Natural killer cell (primary cell): ENCODE data around the gene RPL3. TPM values are rescaled to one million over a fixed set of nuclear protein-coding genes. Genes with fewer than 3 reads are reported as not detected.
A peak's percentile ranks its signal among the peaks of the same experiment; 100 is the strongest.

Source experiments
- ATAC-seq, 3 donors: fragments of 150-1000 bp in 2 of 3; fragments of 200-7000 bp in 1 of 3; cut with Tn5 transposase; 1 replicate in 1 of 3; 2 replicates in 2 of 3; pipeline ENCODE4 v1.10.0; 2021; ENCODE audit warnings: mild to moderate bottlenecking in 2 of 3, moderate library complexity in 2 of 3
- DNase-seq, 2 donors: peaks; one replicate each; pipeline versions ENCODE4 v3.0.0 to v3.0.0-alpha.2; 2013 to 2021; ENCODE audit warnings: mixed read lengths in 1 of 2
- H3K27ac ChIP-seq: one replicate; pipeline ENCODE4 v1.5.1; 2013; ENCODE audit warnings: mild to moderate bottlenecking, low read length
- H3K27me3 ChIP-seq: one replicate; pipeline ENCODE4 v1.6.1; 2013; ENCODE audit warnings: low read length; ENCODE audit not compliant: control insufficient read depth, insufficient read depth
- H3K36me3 ChIP-seq: one replicate; pipeline ENCODE4 v1.6.1; 2013; ENCODE audit warnings: low read length; ENCODE audit not compliant: control insufficient read depth, insufficient read depth
- H3K4me1 ChIP-seq: one replicate; pipeline ENCODE4 v1.6.1; 2013; ENCODE audit warnings: low read length; ENCODE audit not compliant: control insufficient read depth, insufficient read depth
- H3K4me3 ChIP-seq: one replicate; pipeline ENCODE4 v1.5.1; 2013; ENCODE audit warnings: low read length
- H3K9me3 ChIP-seq: one replicate; pipeline ENCODE4 v1.6.1; 2013; ENCODE audit warnings: low read length; ENCODE audit not compliant: control insufficient read depth, insufficient read depth
- H3K27ac Mint-ChIP-seq, 2 donors: one replicate each; pipeline ENCODE4 v1.8.0; 2022; ENCODE audit warnings: mild to moderate bottlenecking in 2 of 2, mixed read lengths in 2 of 2, moderate library complexity in 1 of 2
- H3K27me3 Mint-ChIP-seq, 2 donors: one replicate each; pipeline ENCODE4 v1.8.0; 2022; ENCODE audit warnings: low read depth in 2 of 2, mixed read lengths in 2 of 2
- H3K36me3 Mint-ChIP-seq: one replicate; pipeline ENCODE4 v1.8.0; 2022; ENCODE audit warnings: mixed read lengths
- H3K4me1 Mint-ChIP-seq, 2 donors: one replicate each; pipeline ENCODE4 v1.8.0; 2022; ENCODE audit warnings: mixed read lengths in 2 of 2
- H3K4me3 Mint-ChIP-seq: one replicate; pipeline ENCODE4 v1.8.0; 2022; ENCODE audit warnings: mild to moderate bottlenecking, moderate library complexity, mixed read lengths
- H3K9me3 Mint-ChIP-seq, 2 donors: one replicate each; pipeline ENCODE4 v1.8.0; 2022; ENCODE audit warnings: mixed read lengths in 2 of 2
- CTCF ChIP-seq: fragments of 200-600 bp; IDR thresholded peaks from one replicate; pipeline ENCODE4 v1.8.0; 2022; ENCODE audit warnings: antibody characterized with exemption
- WGBS: methylation state at CpG from one replicate; pipeline ENCODE4 v1.1.7; 2013; ENCODE audit warnings: missing lambda C conversion rate; ENCODE audit not compliant: insufficient coverage; 5-methylcytosine and 5-hydroxymethylcytosine counted together
- intact Hi-C: fragments of 100-400 bp; cut with micrococcal nuclease; formaldehyde crosslinking; loops from one replicate; pipeline ENCODE4 v1.14.2; 2022
- total RNA-seq, 4 donors: library from RNA; stranded (reverse); fragments of 120-200 nt in 1 of 4; gene quantifications; one replicate each; pipeline versions ENCODE4 v1.2.3 to v1.2.4, GENCODE V29; 2013 to 2022

The RPL3 gene
- total RNA-seq, 3 donors from 2014 or later (not counting 1 experiment from before 2014, with no cell fraction given) = 1,534 to 1,757 (median 1,614) TPM

GRCh38 chr22:39367035-39367434, 47.6 kb upstream of the RPL3 start:
- Histone ChIP-seq H3K4me3 (no peak overlapping the region), H3K27me3 (no peaks in the 10 kb centered on the region), H3K4me1 (peaks cover 17% of the 10 kb centered on the region), H3K27ac (no peak overlapping the region), H3K9me3 (peaks cover 3% of the 10 kb centered on the region), H3K36me3 (no peaks in the 10 kb centered on the region)
- no peaks in the 10 kb centered on the region for H3K36me3 Mint-ChIP-seq
- no peak overlapping the region for H3K4me3 Mint-ChIP-seq
- DNase-seq (no peak), ATAC-seq (no peak)
- TF ChIP-seq CTCF = no peak
- H3K4me1 Mint-ChIP-seq = peaks cover 6 to 40% of the 10 kb centered on the region in 2 donors
- H3K27ac Mint-ChIP-seq = peak overlapping the region; percentile 47 to 51
- 41% methylated on average over 9 of the region's 9 CpGs for WGBS
- intact Hi-C loops = no loop called here
- H3K27me3 Mint-ChIP-seq = no peaks in the 10 kb centered on the region
- H3K9me3 Mint-ChIP-seq = no peaks in the 10 kb centered on the region

- intact Hi-C loops = no loop called here
- TF ChIP-seq CTCF = no peak
- H3K27me3 Mint-ChIP-seq = no peaks in the 10 kb centered on the region
- DNase-seq (no peak), ATAC-seq (no peak)
- H3K27ac ChIP-seq = no peak overlapping the region
- no peak overlapping the region for H3K4me3 Mint-ChIP-seq
- no peak overlapping the region for H3K27ac Mint-ChIP-seq
- H3K4me3 ChIP-seq = no peak overlapping the region
- WGBS = 31% methylated on average over 3 of the region's 3 CpGs
- H3K36me3 Mint-ChIP-seq = no peaks in the 10 kb centered on the region
- no peaks in the 10 kb centered on the region for H3K9me3 ChIP-seq
- peaks cover 17% of the 10 kb centered on the region for H3K4me1 ChIP-seq
- no peaks in the 10 kb centered on the region for H3K9me3 Mint-ChIP-seq
- H3K36me3 ChIP-seq = no peaks in the 10 kb centered on the region
- H3K27me3 ChIP-seq = no peaks in the 10 kb centered on the region
- H3K4me1 Mint-ChIP-seq = peaks cover 6 to 40% of the 10 kb centered on the region in 2 donors
These were observed 46.0 kb upstream of the RPL3 start for GRCh38 chr22:39365492-39365780.

GRCh38 chr22:39364714-39365491, 45.5 kb upstream of the RPL3 start:
- no peak overlapping the region for H3K4me3 ChIP-seq
- peaks cover 6 to 46% of the 10 kb centered on the region in 2 donors for H3K4me1 Mint-ChIP-seq
- DNase-seq (no peak), ATAC-seq (no peak)
- WGBS = 83% methylated on average over 11 of the region's 11 CpGs
- no peaks in the 10 kb centered on the region for H3K36me3 Mint-ChIP-seq
- no peaks in the 10 kb centered on the region for H3K9me3 ChIP-seq
- no peak overlapping the region for H3K4me3 Mint-ChIP-seq
- no peak for TF ChIP-seq CTCF
- H3K4me1 ChIP-seq = peaks cover 17% of the 10 kb centered on the region
- no peaks in the 10 kb centered on the region for H3K9me3 Mint-ChIP-seq
- intact Hi-C loops = no loop called here
- no peak overlapping the region for H3K27ac ChIP-seq
- no peaks in the 10 kb centered on the region for H3K27me3 Mint-ChIP-seq
- no peak overlapping the region for H3K27ac Mint-ChIP-seq
- H3K36me3 ChIP-seq = no peaks in the 10 kb centered on the region
- no peaks in the 10 kb centered on the region for H3K27me3 ChIP-seq
